Measurements from ENCODE around the gene ZFP42.

ZFP42 gene

GRCh38 chr4:188021548-188022249, 26.1 kb downstream of the ZFP42 start:
- Histone ChIP-seq H3K27me3 (ENCODE audit: insufficient read depth, insufficient read length) (no peaks in the 10 kb centered on the region), H3K4me1 (ENCODE audit: insufficient read depth, insufficient read length) (no peaks in the 10 kb centered on the region), H3K9ac (ENCODE audit: insufficient read length, low read depth) (no peak overlapping the region)

DNA sequence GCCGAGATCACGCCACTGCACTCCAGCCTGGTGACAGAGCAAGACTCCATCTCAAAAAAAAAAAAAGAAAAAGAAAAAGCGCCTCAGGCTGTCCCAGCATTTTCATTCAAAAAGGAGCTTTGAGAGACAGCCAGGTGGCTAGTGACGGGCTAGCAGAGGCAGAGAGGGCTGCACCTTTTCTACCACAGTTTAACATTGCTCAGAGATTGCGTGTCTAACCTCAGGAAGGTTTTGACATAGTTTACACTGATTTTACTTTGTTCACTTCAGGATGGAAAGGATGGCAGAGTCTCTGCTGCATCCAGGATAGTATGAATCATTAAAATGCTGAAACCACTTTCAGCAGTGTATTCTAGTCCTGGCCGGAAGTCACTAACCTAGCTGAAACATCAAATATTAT, 28.1 kb downstream of the ZFP42 start:
- Histone ChIP-seq H3K36me3 (ENCODE audit: insufficient read depth, insufficient read length, low read length) (no peaks in the 10 kb centered on the region), H3K27me3 (ENCODE audit: insufficient read depth, insufficient read length) (no peaks in the 10 kb centered on the region), H3K4me1 (ENCODE audit: insufficient read depth, insufficient read length) (no peaks in the 10 kb centered on the region), H3K4me3 (ENCODE audit: insufficient read length, low read depth) (no peak overlapping the region), H3K9me3 (ENCODE audit: insufficient read depth, low read length) (no peaks in the 10 kb centered on the region), H3K9ac (ENCODE audit: insufficient read length, low read depth) (no peak overlapping the region)
- no peak for DNase-seq (ENCODE audit: low read depth, low spot score)
- TF ChIP-seq ZNF274 (IDR thresholded peaks at IDR 0.05; ENCODE audit: low read depth, low read length), result no peak
- TF ChIP-seq SUZ12 (IDR thresholded peaks at IDR 0.05; ENCODE audit: extremely low read depth, insufficient read depth, insufficient read length), result no peak
- TF ChIP-seq YY1 (IDR thresholded peaks at IDR 0.05; ENCODE audit: insufficient read depth, insufficient read length), result no peak

More at GRCh38 chr4:188021548-188022249, 26.1 kb downstream of the ZFP42 start:
- DNase-seq (ENCODE audit: low read depth, low spot score), result no peak
- no peaks in the 10 kb centered on the region for H3K9me3 ChIP-seq (ENCODE audit: insufficient read depth, low read length)
- no peak for TF ChIP-seq ZNF274 (IDR thresholded peaks at IDR 0.05; ENCODE audit: low read depth, low read length)
- TF ChIP-seq YY1 (IDR thresholded peaks at IDR 0.05; ENCODE audit: insufficient read depth, insufficient read length), result no peak
- no peak for TF ChIP-seq SUZ12 (IDR thresholded peaks at IDR 0.05; ENCODE audit: extremely low read depth, insufficient read depth, insufficient read length)
- H3K4me3 ChIP-seq (ENCODE audit: insufficient read length, low read depth), result no peak overlapping the region
- H3K36me3 ChIP-seq (ENCODE audit: insufficient read depth, insufficient read length, low read length), result no peaks in the 10 kb centered on the region

DNA sequence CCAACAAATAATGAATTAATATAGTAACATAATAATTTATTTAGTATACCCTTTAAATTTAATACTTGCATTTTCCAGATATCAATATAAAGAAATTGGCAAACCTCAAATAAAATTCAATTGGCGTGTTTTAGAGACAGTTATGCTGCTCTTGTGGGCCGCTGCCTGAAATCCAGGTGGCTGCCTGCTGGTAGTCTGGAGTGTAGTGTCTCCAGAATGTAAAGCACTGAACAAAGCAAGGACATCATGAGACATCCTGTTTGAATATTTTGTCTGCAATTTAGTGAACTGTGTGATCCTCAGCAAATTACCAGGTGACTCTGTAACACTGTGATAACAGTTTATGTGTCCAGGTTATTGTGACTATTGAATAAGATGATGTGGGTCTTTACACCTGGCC, 29.9 kb downstream of the ZFP42 start:
- Histone ChIP-seq H3K27me3 (ENCODE audit: insufficient read depth, insufficient read length) (peaks cover 8% of the 10 kb centered on the region), H3K36me3 (ENCODE audit: insufficient read depth, insufficient read length, low read length) (no peaks in the 10 kb centered on the region), H3K4me3 (ENCODE audit: insufficient read length, low read depth) (no peak overlapping the region), H3K9me3 (ENCODE audit: insufficient read depth, low read length) (no peaks in the 10 kb centered on the region), H3K4me1 (ENCODE audit: insufficient read depth, insufficient read length) (no peaks in the 10 kb centered on the region), H3K9ac (ENCODE audit: insufficient read length, low read depth) (no peak overlapping the region)
- TF ChIP-seq ZNF274 (IDR thresholded peaks at IDR 0.05; ENCODE audit: low read depth, low read length), result no peak
- no peak for TF ChIP-seq SUZ12 (IDR thresholded peaks at IDR 0.05; ENCODE audit: extremely low read depth, insufficient read depth, insufficient read length)
- no peak for TF ChIP-seq YY1 (IDR thresholded peaks at IDR 0.05; ENCODE audit: insufficient read depth, insufficient read length)
- DNase-seq (ENCODE audit: low read depth, low spot score), result no peak

- TF ChIP-seq ZNF274 (IDR thresholded peaks at IDR 0.05; ENCODE audit: low read depth, low read length) (no peak), SUZ12 (IDR thresholded peaks at IDR 0.05; ENCODE audit: extremely low read depth, insufficient read depth, insufficient read length) (no peak), YY1 (IDR thresholded peaks at IDR 0.05; ENCODE audit: insufficient read depth, insufficient read length) (no peak)
- Histone ChIP-seq H3K36me3 (ENCODE audit: insufficient read depth, insufficient read length, low read length) (no peaks in the 10 kb centered on the region), H3K27me3 (ENCODE audit: insufficient read depth, insufficient read length) (peaks cover 15% of the 10 kb centered on the region)
These were observed 33.5 kb downstream of the ZFP42 start for GRCh38 chr4:188029114-188029513.

DNA sequence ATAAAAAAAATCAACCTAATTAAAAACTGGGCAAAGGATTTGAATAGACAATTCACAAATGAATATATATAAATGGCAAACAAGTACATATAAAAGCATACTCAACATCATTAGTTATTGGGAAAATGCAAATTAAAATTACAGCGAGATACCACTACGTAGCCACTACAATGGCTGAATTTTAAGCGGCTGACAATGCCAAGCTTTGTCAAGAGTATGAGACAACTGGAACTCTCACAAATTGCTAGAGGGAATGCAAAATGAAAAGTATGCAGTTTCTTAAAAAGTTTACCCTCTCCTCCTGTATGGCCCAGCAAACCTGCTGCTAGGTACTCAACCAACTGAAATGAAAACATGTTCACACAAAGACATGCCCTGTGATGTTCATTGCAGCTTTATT, 34.8 kb downstream of the ZFP42 start:
- H3K9ac ChIP-seq (ENCODE audit: insufficient read length, low read depth), result no peak overlapping the region
- H3K27me3 ChIP-seq (ENCODE audit: insufficient read depth, insufficient read length), result peaks cover 15% of the 10 kb centered on the region
- no peak for DNase-seq (ENCODE audit: low read depth, low spot score)
- H3K36me3 ChIP-seq (ENCODE audit: insufficient read depth, insufficient read length, low read length), result no peaks in the 10 kb centered on the region
- no peaks in the 10 kb centered on the region for H3K9me3 ChIP-seq (ENCODE audit: insufficient read depth, low read length)
- TF ChIP-seq SUZ12 (IDR thresholded peaks at IDR 0.05; ENCODE audit: extremely low read depth, insufficient read depth, insufficient read length) (no peak), YY1 (IDR thresholded peaks at IDR 0.05; ENCODE audit: insufficient read depth, insufficient read length) (no peak), ZNF274 (IDR thresholded peaks at IDR 0.05; ENCODE audit: low read depth, low read length) (no peak)
- no peaks in the 10 kb centered on the region for H3K4me1 ChIP-seq (ENCODE audit: insufficient read depth, insufficient read length)
- H3K4me3 ChIP-seq (ENCODE audit: insufficient read length, low read depth), result no peak overlapping the region

More at GRCh38 chr4:188029114-188029513, 33.5 kb downstream of the ZFP42 start:
- no peaks in the 10 kb centered on the region for H3K4me1 ChIP-seq (ENCODE audit: insufficient read depth, insufficient read length)
- no peak for DNase-seq (ENCODE audit: low read depth, low spot score)
- no peaks in the 10 kb centered on the region for H3K9me3 ChIP-seq (ENCODE audit: insufficient read depth, low read length)
- no peak overlapping the region for H3K4me3 ChIP-seq (ENCODE audit: insufficient read length, low read depth)
- H3K9ac ChIP-seq (ENCODE audit: insufficient read length, low read depth), result no peak overlapping the region

DNA sequence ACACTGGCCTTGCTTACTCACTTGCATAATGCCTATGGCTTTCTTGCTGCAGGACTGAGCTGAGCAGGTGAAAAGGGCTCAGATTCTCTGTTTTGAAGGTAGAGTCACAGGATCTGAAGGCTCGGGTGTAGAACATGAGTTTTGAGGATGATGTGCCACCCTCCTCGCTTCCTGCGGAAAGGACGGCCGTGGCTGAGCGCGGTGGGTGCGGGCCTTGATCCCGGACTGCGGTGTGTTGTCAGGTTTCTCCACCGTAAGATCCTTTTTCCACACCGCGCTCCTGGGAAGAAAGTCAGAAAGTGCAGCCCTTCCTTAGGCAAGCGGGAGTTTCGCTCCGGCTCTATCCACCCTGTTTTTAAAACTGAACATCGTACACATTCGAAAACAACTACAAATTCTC, 36.2 kb downstream of the ZFP42 start:
- no peaks in the 10 kb centered on the region for H3K9me3 ChIP-seq (ENCODE audit: insufficient read depth, low read length)
- DNase-seq (ENCODE audit: low read depth, low spot score), result no peak
- no peaks in the 10 kb centered on the region for H3K36me3 ChIP-seq (ENCODE audit: insufficient read depth, insufficient read length, low read length)
- H3K27me3 ChIP-seq (ENCODE audit: insufficient read depth, insufficient read length), result peaks cover 15% of the 10 kb centered on the region
- no peak for TF ChIP-seq ZNF274 (IDR thresholded peaks at IDR 0.05; ENCODE audit: low read depth, low read length)
- no peak for TF ChIP-seq SUZ12 (IDR thresholded peaks at IDR 0.05; ENCODE audit: extremely low read depth, insufficient read depth, insufficient read length)
- TF ChIP-seq YY1 (IDR thresholded peaks at IDR 0.05; ENCODE audit: insufficient read depth, insufficient read length), result no peak
- no peaks in the 10 kb centered on the region for H3K4me1 ChIP-seq (ENCODE audit: insufficient read depth, insufficient read length)
- H3K9ac ChIP-seq (ENCODE audit: insufficient read length, low read depth), result peak overlapping the region; percentile 76
- peak overlapping the region; percentile 39 for H3K4me3 ChIP-seq (ENCODE audit: insufficient read length, low read depth)

- peaks cover 15% of the 10 kb centered on the region for H3K27me3 ChIP-seq (ENCODE audit: insufficient read depth, insufficient read length)
- no peaks in the 10 kb centered on the region for H3K4me1 ChIP-seq (ENCODE audit: insufficient read depth, insufficient read length)
- DNase-seq (ENCODE audit: low read depth, low spot score), result peak; percentile 71
- H3K9ac ChIP-seq (ENCODE audit: insufficient read length, low read depth), result no peak overlapping the region
- H3K9me3 ChIP-seq (ENCODE audit: insufficient read depth, low read length), result no peaks in the 10 kb centered on the region
- no peak for TF ChIP-seq ZNF274 (IDR thresholded peaks at IDR 0.05; ENCODE audit: low read depth, low read length)
- TF ChIP-seq SUZ12 (IDR thresholded peaks at IDR 0.05; ENCODE audit: extremely low read depth, insufficient read depth, insufficient read length), result no peak
- no peak for TF ChIP-seq YY1 (IDR thresholded peaks at IDR 0.05; ENCODE audit: insufficient read depth, insufficient read length)
- H3K36me3 ChIP-seq (ENCODE audit: insufficient read depth, insufficient read length, low read length), result no peaks in the 10 kb centered on the region
- H3K4me3 ChIP-seq (ENCODE audit: insufficient read length, low read depth), result peak overlapping the region; percentile 8
These were observed 36.6 kb downstream of the ZFP42 start for GRCh38 chr4:188032170-188032569.
